ENCODE measurements around the gene VPS13D. TPM values are rescaled to one million over a fixed set of nuclear protein-coding genes. Genes with fewer than 3 reads are reported as not detected.

The VPS13D gene
- polyA plus RNA-seq, 1 of the 3 experiments (the other 2 are of a cell fraction): 15.0 TPM

DNA sequence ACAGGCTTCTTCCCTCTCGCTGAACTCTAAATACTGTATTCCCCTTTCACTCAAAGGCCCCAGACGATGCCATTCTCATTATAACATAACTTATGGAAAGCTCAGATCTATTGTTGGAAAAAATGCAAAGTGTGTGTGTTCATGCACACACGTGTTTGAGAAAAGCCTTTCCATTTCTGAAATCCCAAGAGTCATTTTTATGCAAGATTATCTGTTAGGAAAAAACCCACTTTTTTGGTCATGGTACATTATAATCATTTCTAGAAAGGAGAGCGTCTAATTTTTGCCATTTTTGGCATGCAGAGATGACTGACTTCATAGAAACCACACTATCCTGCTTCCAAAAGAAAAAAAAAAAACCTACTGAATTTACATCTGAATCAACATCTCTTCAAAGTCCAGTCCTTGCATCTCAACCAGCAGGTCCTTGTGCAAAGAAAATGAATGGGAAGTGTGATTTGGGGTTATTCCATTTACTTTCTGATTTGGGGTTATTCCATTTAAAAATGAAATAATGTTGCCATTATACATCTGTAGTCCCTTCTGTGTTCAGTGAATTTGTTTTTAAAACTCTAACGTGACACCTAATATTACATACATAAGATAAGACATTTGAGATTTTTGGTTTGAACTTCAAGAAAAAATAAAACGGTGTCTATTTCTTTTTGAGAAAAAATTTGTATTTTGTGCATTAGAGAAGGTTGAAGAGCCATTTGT lies 237.9 kb downstream of the VPS13D start:
- TF ChIP-seq, protein P1, sequence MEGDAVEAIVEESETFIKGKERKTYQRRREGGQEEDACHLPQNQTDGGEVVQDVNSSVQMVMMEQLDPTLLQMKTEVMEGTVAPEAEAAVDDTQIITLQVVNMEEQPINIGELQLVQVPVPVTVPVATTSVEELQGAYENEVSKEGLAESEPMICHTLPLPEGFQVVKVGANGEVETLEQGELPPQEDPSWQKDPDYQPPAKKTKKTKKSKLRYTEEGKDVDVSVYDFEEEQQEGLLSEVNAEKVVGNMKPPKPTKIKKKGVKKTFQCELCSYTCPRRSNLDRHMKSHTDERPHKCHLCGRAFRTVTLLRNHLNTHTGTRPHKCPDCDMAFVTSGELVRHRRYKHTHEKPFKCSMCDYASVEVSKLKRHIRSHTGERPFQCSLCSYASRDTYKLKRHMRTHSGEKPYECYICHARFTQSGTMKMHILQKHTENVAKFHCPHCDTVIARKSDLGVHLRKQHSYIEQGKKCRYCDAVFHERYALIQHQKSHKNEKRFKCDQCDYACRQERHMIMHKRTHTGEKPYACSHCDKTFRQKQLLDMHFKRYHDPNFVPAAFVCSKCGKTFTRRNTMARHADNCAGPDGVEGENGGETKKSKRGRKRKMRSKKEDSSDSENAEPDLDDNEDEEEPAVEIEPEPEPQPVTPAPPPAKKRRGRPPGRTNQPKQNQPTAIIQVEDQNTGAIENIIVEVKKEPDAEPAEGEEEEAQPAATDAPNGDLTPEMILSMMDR (IDR thresholded peaks at IDR 0.05): no peak
- TF ChIP-seq MXI1 (IDR thresholded peaks at IDR 0.05; ENCODE audit: low read depth, low read length) (no peak), YY1 (IDR thresholded peaks at IDR 0.05; ENCODE audit: low read depth) (no peak), JUND (IDR thresholded peaks at IDR 0.05) (no peak), FOXM1 (IDR thresholded peaks at IDR 0.05; ENCODE audit: low read depth) (no peak), FOXJ3 (CRISPR knock-in tag; IDR thresholded peaks at IDR 0.05) (no peak), TEAD4 (IDR thresholded peaks at IDR 0.05; ENCODE audit: borderline replicate concordance, insufficient read depth) (no peak)
- TF ChIP-seq, protein P2, sequence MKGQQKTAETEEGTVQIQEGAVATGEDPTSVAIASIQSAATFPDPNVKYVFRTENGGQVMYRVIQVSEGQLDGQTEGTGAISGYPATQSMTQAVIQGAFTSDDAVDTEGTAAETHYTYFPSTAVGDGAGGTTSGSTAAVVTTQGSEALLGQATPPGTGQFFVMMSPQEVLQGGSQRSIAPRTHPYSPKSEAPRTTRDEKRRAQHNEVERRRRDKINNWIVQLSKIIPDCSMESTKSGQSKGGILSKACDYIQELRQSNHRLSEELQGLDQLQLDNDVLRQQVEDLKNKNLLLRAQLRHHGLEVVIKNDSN (IDR thresholded peaks at IDR 0.05; ENCODE audit: borderline replicate concordance, low read depth): no peak
- TF ChIP-seq, protein P3, sequence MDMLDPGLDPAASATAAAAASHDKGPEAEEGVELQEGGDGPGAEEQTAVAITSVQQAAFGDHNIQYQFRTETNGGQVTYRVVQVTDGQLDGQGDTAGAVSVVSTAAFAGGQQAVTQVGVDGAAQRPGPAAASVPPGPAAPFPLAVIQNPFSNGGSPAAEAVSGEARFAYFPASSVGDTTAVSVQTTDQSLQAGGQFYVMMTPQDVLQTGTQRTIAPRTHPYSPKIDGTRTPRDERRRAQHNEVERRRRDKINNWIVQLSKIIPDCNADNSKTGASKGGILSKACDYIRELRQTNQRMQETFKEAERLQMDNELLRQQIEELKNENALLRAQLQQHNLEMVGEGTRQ (IDR thresholded peaks at IDR 0.05; ENCODE audit: borderline replicate concordance, low read depth, low read length): no peak
- H3K27me3 ChIP-seq (ENCODE audit: insufficient read depth): no peaks in the 10 kb centered on the region
- H3K9me3 ChIP-seq: no peaks in the 10 kb centered on the region
- CTCF ChIA-PET: interaction anchor here (0.8 to 1.2 kb wide), 2 partner anchors 14 to 21 kb away, joined by 3 to 4 read pairs; no protein-coding TSS in a partner anchor
- no peak overlapping the region for H3K4me3 ChIP-seq (ENCODE audit: low read depth in 2 of 2, low read length in 1 of 2)
- H3K4me2 ChIP-seq: no peak overlapping the region
- POLR2A ChIA-PET: no interaction called here
- H3K36me3 ChIP-seq (replicated peaks in 1 of 2; ENCODE audit: control insufficient read depth in 1 of 2, insufficient read depth in 2 of 2, low read length in 1 of 2): no peaks in the 10 kb centered on the region
- no peak for DNase-seq
- H3K79me2 ChIP-seq (ENCODE audit: insufficient read depth): no peaks in the 10 kb centered on the region
- no peak overlapping the region for H2AFZ ChIP-seq (ENCODE audit: low read depth)
- H3K4me1 ChIP-seq (ENCODE audit: control insufficient read depth in 1 of 2, insufficient read depth in 2 of 2, low read depth in 1 of 2, low read length in 1 of 2): peaks cover 12 to 17% of the 10 kb centered on the region in 2 experiments; a peak in 3 of 4 replicates
- no peaks in the 10 kb centered on the region for H3K9me2 ChIP-seq
- H4K20me1 ChIP-seq (ENCODE audit: insufficient read depth): no peaks in the 10 kb centered on the region
- WGBS (ENCODE audit: low lambda C conversion rate): 96% methylated on average over 6 of the region's 6 CpGs
- no peak overlapping the region for H3K27ac ChIP-seq (ENCODE audit: low read depth in 2 of 2, low read length in 1 of 2)
- no peaks in the 10 kb centered on the region for H3F3A ChIP-seq (replicated peaks; ENCODE audit: insufficient read depth)
- no peak overlapping the region for H3K9ac ChIP-seq

DNA sequence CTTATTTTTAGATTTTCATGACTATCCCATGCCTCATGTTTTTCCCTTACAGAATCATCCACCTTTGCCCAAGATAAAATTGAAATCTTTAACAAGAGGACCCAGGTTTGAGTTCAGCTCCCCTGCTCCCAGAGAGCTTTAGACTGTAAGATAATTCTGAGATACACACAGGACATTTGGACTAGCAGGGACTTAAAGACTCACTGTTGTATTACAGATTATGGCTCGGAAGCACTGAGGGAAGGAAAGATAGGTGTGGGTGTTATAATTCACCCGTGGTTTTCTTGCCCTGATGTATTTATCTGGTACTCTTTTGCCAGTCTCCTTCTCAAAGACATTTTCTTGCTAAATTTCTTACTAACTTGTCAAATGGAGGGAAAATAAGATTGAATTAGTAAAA lies 238.5 kb downstream of the VPS13D start:
- Histone ChIP-seq H3K9me2 (no peaks in the 10 kb centered on the region), H3K79me2 (ENCODE audit: insufficient read depth) (no peaks in the 10 kb centered on the region), H3K27ac (ENCODE audit: low read depth in 2 of 2, low read length in 1 of 2) (no peak overlapping the region), H3K9ac (no peak overlapping the region), H3K4me1 (ENCODE audit: control insufficient read depth in 1 of 2, insufficient read depth in 2 of 2, low read depth in 1 of 2, low read length in 1 of 2) (peaks cover 12 to 23% of the 10 kb centered on the region in 2 experiments; a peak in 3 of 4 replicates), H3K27me3 (ENCODE audit: insufficient read depth) (no peaks in the 10 kb centered on the region), H3F3A (replicated peaks; ENCODE audit: insufficient read depth) (no peaks in the 10 kb centered on the region), H2AFZ (ENCODE audit: low read depth) (no peak overlapping the region), H3K4me3 (ENCODE audit: low read depth in 2 of 2, low read length in 1 of 2) (no peak overlapping the region), H4K20me1 (ENCODE audit: insufficient read depth) (no peaks in the 10 kb centered on the region), H3K9me3 (no peaks in the 10 kb centered on the region), H3K36me3 (replicated peaks in 1 of 2; ENCODE audit: control insufficient read depth in 1 of 2, insufficient read depth in 2 of 2, low read length in 1 of 2) (no peaks in the 10 kb centered on the region), H3K4me2 (no peak overlapping the region)
- CTCF ChIA-PET: no interaction called here
- DNase-seq: no peak
- TF ChIP-seq NRF1 (IDR thresholded peaks at IDR 0.05; ENCODE audit: low read depth, low read length) (no peak), NFIC (IDR thresholded peaks at IDR 0.05; ENCODE audit: borderline replicate concordance) (no peak), YY1 (IDR thresholded peaks at IDR 0.05; ENCODE audit: low read depth) (no peak), RAD21 (IDR thresholded peaks at IDR 0.05; ENCODE audit: low read length) (no peak), SIN3A (IDR thresholded peaks at IDR 0.05; ENCODE audit: borderline replicate concordance, low read depth, low read length) (no peak), TCF12 (IDR thresholded peaks at IDR 0.05) (no peak), MXI1 (IDR thresholded peaks at IDR 0.05; ENCODE audit: low read depth, low read length) (no peak), RXRA (IDR thresholded peaks at IDR 0.05; ENCODE audit: borderline replicate concordance, low read depth) (no peak), TAF1 (IDR thresholded peaks at IDR 0.05; ENCODE audit: borderline replicate concordance, low read depth, low read length) (no peak), POLR2AphosphoS5 (IDR thresholded peaks at IDR 0.05; ENCODE audit: low read depth, low read length) (no peak), GABPA (IDR thresholded peaks at IDR 0.05; ENCODE audit: low read depth) (no peak)
- TF ChIP-seq, protein P3 (IDR thresholded peaks at IDR 0.05; ENCODE audit: borderline replicate concordance, low read depth, low read length): no peak
- 91% methylated on average over 2 of the region's 2 CpGs for WGBS (ENCODE audit: low lambda C conversion rate)
- POLR2A ChIA-PET: no interaction called here

All from SK-N-SH (cell line).